ENCODE results near the gene PRKAG2. TPM values are rescaled to one million over a fixed set of nuclear protein-coding genes. Genes with fewer than 3 reads are reported as not detected.

PRKAG2 gene
- total RNA-seq (2014; rRNA removed) (21.5 and 23.9 TPM in 2 replicates), Bru-seq, nascent RNA (percentile 53 among the genes with signal in this experiment), BruChase-seq, experiment 1, labeled RNA remaining after a 6-hour chase (percentile 55 among the genes with signal in this experiment), BruChase-seq, experiment 2, labeled RNA remaining after a 2-hour chase (percentile 49 among the genes with signal in this experiment)
- long read RNA-seq, transcript PRKAG2-203 (12 exons, 2,318 nt) = major isoform, 32 of 69 reads
- long read RNA-seq, partial matches to known transcripts = 7 of 69 reads
- long read RNA-seq, other reads (novel, unspliced or antisense) = 30 of 69 reads

- Histone ChIP-seq H3K9me2 (replicated peaks; ENCODE audit: low read length) (no peaks in the 10 kb centered on the region), H3K4me1 (ENCODE audit: insufficient read depth, low read length) (peaks cover 15% of the 10 kb centered on the region), H3K9me3 (ENCODE audit: low read length) (no peaks in the 10 kb centered on the region), H3K27me3 (ENCODE audit: low read length) (peaks cover 19% of the 10 kb centered on the region), H4K20me1 (ENCODE audit: low read length) (no peaks in the 10 kb centered on the region), H3K27ac (ENCODE audit: low read length) (no peak within 1 kb of the TSS), H3K9ac (ENCODE audit: low read length) (peak within 1 kb of the TSS; percentile 2; the same call in 1 of the 2 replicates), H3K4me2 (ENCODE audit: low read length) (peak within 1 kb of the TSS; percentile 93), H2AFZ (ENCODE audit: low read length) (peak within 1 kb of the TSS; percentile 88), H3K79me2 (ENCODE audit: low read length) (no peaks in the 10 kb centered on the region), H3F3A (ENCODE audit: low read length, unreplicated experiment) (no peaks in the 10 kb centered on the region), H3K4me3 (ENCODE audit: low read length) (peak within 1 kb of the TSS; percentile 83), H3K36me3 (ENCODE audit: low read depth, low read length) (no peaks in the 10 kb centered on the region)
- no TSS peak for BruUV-seq (replicated peaks)
- TF ChIP-seq CTCF (conservative IDR thresholded peaks at IDR 0.05; ENCODE audit: low read depth, low read length) (no peak), EZH2 (IDR thresholded peaks at IDR 0.05; ENCODE audit: low read length, unreplicated experiment) (no peak), EZH2phosphoT487 (IDR thresholded peaks at IDR 0.05; ENCODE audit: borderline replicate concordance, low read length) (no peak)
- intact Hi-C loops (cut with micrococcal nuclease) = loop anchor here (2.0 kb wide), 1 partner anchor 56 kb away; no protein-coding TSS in a partner anchor
- CTCF ChIA-PET = interaction anchor here (0.8 kb wide), 1 partner anchor 95 kb away, joined by 3 read pairs; no protein-coding TSS in a partner anchor
- peak; percentile 35 for DNase-seq
- peak; percentile 46 for ATAC-seq
- POLR2A ChIA-PET (ENCODE audit: unreplicated experiment) = no interaction called here
Measured at GRCh38 chr7:151876899-151877777, at the start of gene PRKAG2. PRKAG2 (minus strand) TSS chr7:151877115; CDS start chr7:151876620, 495 bp downstream.

- peak overlapping the region; percentile 43 for H3K27ac ChIP-seq (ENCODE audit: low read length)
- no peak for ATAC-seq
Measured at GRCh38 chr7:151926336-151926712, 49.4 kb upstream of the PRKAG2 start.

More at GRCh38 chr7:151926336-151926712, 49.4 kb upstream of the PRKAG2 start:
- DNase-seq = no peak
- Histone ChIP-seq H3K9ac (ENCODE audit: low read length) (no peak overlapping the region), H3K9me3 (ENCODE audit: low read length) (no peaks in the 10 kb centered on the region), H3K9me2 (replicated peaks; ENCODE audit: low read length) (no peaks in the 10 kb centered on the region), H3K36me3 (ENCODE audit: low read depth, low read length) (no peaks in the 10 kb centered on the region), H3K4me2 (ENCODE audit: low read length) (no peak overlapping the region), H2AFZ (ENCODE audit: low read length) (peak overlapping the region; percentile 97; the same call in 1 of the 2 replicates), H4K20me1 (ENCODE audit: low read length) (no peaks in the 10 kb centered on the region), H3K79me2 (ENCODE audit: low read length) (no peaks in the 10 kb centered on the region), H3K27me3 (ENCODE audit: low read length) (no peaks in the 10 kb centered on the region), H3K4me1 (ENCODE audit: insufficient read depth, low read length) (peaks cover 14% of the 10 kb centered on the region), H3F3A (ENCODE audit: low read length, unreplicated experiment) (no peaks in the 10 kb centered on the region), H3K4me3 (ENCODE audit: low read length) (no peak overlapping the region)
- TF ChIP-seq EZH2 (IDR thresholded peaks at IDR 0.05; ENCODE audit: low read length, unreplicated experiment) (no peak), EZH2phosphoT487 (IDR thresholded peaks at IDR 0.05; ENCODE audit: borderline replicate concordance, low read length) (no peak), CTCF (conservative IDR thresholded peaks at IDR 0.05; ENCODE audit: low read depth, low read length) (no peak)
- intact Hi-C loops (cut with micrococcal nuclease) = no loop called here
- no TSS peak for BruUV-seq (replicated peaks)
- ChIA-PET POLR2A (ENCODE audit: unreplicated experiment) (no interaction called here), CTCF (no interaction called here)

Measured in PC-3 (cell line).